GM19452 (cell line): ENCODE results near the gene DST.

ENCODE experiments used
- ATAC-seq: cut with Tn5 transposase; IDR thresholded peaks from one replicate; pipeline ENCODE4 v1.9.1; 2021; ENCODE audit not compliant: unreplicated experiment

Gene DST

GRCh38 chr6:56440551-56440981, 202.1 kb downstream of the DST start:
- no peak for ATAC-seq

- no peak for ATAC-seq
These were observed 205.4 kb downstream of the DST start for GRCh38 chr6:56437171-56437900.

- no peak for ATAC-seq
These were observed 206.9 kb downstream of the DST start for GRCh38 chr6:56435754-56436153.

GRCh38 chr6:56435326-56435725, 207.4 kb downstream of the DST start:
- ATAC-seq = no peak

- ATAC-seq = no peak
These were observed 208.1 kb downstream of the DST start for GRCh38 chr6:56434606-56435005.

- ATAC-seq = no peak
These were observed 209.6 kb downstream of the DST start for GRCh38 chr6:56433119-56433518.

GRCh38 chr6:56432194-56432593, 210.5 kb downstream of the DST start:
- ATAC-seq = no peak

GRCh38 chr6:56430629-56431600, 211.8 kb downstream of the DST start:
- no peak for ATAC-seq

DNA sequence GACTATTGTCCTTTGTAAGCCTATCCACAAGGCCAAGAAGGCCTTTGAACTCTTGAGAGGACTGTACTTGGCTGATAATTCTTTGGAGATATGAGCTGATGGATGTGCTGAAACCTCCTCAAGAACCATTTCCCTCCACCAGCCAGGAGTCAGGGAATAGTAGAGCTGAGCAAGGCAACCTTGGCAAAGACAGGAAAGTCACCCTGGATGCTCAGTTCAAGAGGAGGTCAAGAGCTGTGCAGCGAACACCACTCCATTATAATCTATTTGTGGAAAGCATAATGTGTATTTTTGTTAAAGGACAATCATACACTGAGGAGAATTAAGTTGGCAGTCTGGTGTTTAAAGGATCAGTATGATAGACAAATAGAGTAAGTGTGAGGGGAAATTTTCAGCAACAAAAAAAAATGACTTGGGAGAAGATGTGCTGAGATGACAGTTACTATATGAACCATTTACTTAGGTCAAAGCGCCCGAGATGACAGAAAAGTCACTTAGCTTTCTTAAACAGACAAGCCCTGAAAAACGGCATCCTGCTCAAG, 218.1 kb downstream of the DST start:
- no peak for ATAC-seq

DNA sequence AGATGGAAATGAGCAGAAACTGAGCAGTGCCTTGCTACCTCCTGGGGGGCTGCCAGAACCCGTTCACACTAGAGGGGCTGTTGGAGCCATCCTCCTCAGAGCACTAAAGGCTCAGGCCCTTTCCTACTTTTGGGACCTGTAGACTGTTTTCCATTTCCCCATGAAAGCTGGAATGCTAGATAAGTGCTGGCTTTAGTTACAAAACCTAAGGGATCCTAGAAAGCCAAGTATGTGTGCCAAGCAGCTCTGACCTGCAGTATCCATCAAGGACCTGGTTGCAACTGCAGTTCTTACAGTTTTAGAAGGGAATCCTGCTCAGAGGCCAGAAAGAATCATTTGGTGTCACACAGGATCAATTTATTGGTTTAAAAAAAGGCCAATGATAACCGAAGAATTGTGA, 218.6 kb downstream of the DST start:
- ATAC-seq = no peak

- no peak for ATAC-seq
These were observed 222.4 kb downstream of the DST start for GRCh38 chr6:56420296-56420695.

DNA sequence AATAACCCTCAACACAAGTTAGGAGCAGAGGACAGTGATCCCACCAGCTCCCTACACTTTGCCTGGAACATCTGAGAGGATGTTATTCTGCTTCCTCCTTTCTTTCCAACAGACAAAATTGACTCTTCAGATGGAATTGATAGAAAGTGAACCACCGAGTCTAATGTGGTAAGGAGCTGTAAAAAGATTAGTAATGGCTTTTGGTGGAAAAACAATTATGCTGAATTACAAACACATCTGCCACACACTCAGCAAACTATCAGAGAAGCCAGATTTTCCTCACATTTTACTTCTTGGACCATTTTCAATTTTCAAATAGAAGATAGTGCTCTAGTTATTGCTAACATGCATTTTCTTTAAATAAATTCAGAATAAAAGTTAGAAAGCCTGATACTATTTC, 223.5 kb downstream of the DST start:
- no peak for ATAC-seq

- no peak for ATAC-seq
These were observed 224.9 kb downstream of the DST start for GRCh38 chr6:56417823-56418222.

DNA sequence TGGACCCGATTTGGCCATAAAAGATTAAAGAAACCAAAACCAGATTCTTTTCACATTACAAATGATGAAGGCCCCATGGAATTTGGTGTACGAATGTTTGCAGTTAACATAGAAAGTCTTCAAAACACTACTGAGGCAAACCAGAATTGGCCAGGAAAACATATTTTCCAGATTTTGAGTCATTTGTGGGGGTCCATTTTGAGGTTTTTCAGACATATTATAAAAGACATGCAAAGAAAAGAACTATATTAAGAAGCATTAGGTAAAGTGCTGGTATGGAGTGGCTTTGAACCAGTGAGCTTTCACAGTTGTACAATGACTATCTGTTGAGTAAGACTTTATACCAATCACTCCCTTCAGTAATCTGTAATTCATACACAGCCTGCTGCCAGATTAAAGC, 226.4 kb downstream of the DST start:
- ATAC-seq = no peak

- no peak for ATAC-seq
These were observed 233.7 kb downstream of the DST start for GRCh38 chr6:56408976-56409375.
